IMR-90 (cell line): ENCODE results near the gene RTF1. TPM values are rescaled to one million over a fixed set of nuclear protein-coding genes. Genes with fewer than 3 reads are reported as not detected.

ENCODE experiments used
- ATAC-seq: fragments of 200-7000 bp; cut with Tn5 transposase; 2 replicates; pipeline ENCODE4 v1.9.1; 2020; ENCODE audit warnings: low read depth, mild to moderate bottlenecking, moderate library complexity
- BruUV-seq: library from RNA; stranded (reverse); fragments of 400-500 nt; replicated peaks from 2 replicates; lab custom pipeline; 2021; lab: Mats Ljungman, UMichigan
- CTCF ChIA-PET: fragments of 300-600 bp; formaldehyde crosslinking; extraction: SDS; loops from one replicate; lab custom pipeline; 2021; ENCODE audit warnings: antibody characterized with exemption; lab: Yijun Ruan, JAX
- POLR2A ChIA-PET: fragments of 300-600 bp; sonication (Branson Sonifier 250); formaldehyde crosslinking; loops from one replicate; lab custom pipeline; 2022; ENCODE audit warnings: antibody characterized with exemption; ENCODE audit not compliant: unreplicated experiment; lab: Charles Lee
- DNase-seq: peaks from one replicate; pipeline ENCODE4 v3.0.0; 2013
- H2AFZ ChIP-seq: replicated peaks from 2 replicates; pipeline ENCODE3; 2013; ENCODE audit warnings: low read length, mild to moderate bottlenecking; ENCODE audit not compliant: poor library complexity
- H2AK5ac ChIP-seq: 2 replicates; pipeline ENCODE4 v1.6.1; 2013; ENCODE audit warnings: low read depth, low read length, inconsistent platforms
- H2AK9ac ChIP-seq: replicated peaks from 2 replicates; pipeline ENCODE3; 2013; ENCODE audit warnings: mild to moderate bottlenecking, low read depth, low read length, moderate library complexity; ENCODE audit not compliant: poor library complexity
- H2BK120ac ChIP-seq: 2 replicates; pipeline ENCODE4 v1.6.1; 2013; ENCODE audit warnings: low read depth, low read length, inconsistent platforms
- H2BK15ac ChIP-seq: 3 replicates; pipeline ENCODE4 v1.6.1; 2013; ENCODE audit warnings: low read depth, low read length, inconsistent platforms
- H2BK20ac ChIP-seq: 2 replicates; pipeline ENCODE4 v1.6.1; 2013; ENCODE audit warnings: low read depth, mild to moderate bottlenecking, inconsistent platforms, low read length, moderate library complexity
- H2BK5ac ChIP-seq: 2 replicates; pipeline ENCODE4 v1.6.1; 2013; ENCODE audit warnings: mild to moderate bottlenecking, low read depth, low read length, inconsistent platforms; ENCODE audit not compliant: poor library complexity, severe bottlenecking
- H3K14ac ChIP-seq: replicated peaks from 2 replicates; pipeline ENCODE4 v1.6.1; 2013; ENCODE audit warnings: low read depth, low read length, inconsistent platforms
- H3K18ac ChIP-seq: 2 replicates; pipeline ENCODE4 v1.6.1; 2013; ENCODE audit warnings: low read depth, low read length, control low read depth
- H3K23ac ChIP-seq: 2 replicates; pipeline ENCODE4 v1.6.1; 2013; ENCODE audit warnings: low read depth, low read length, inconsistent platforms
- H3K27ac ChIP-seq: 2 replicates; pipeline ENCODE4 v1.5.1; 2013; ENCODE audit warnings: mild to moderate bottlenecking, control low read depth, low read length; ENCODE audit not compliant: insufficient read depth
- H3K27me3 ChIP-seq: 2 replicates; pipeline ENCODE4 v1.6.1; 2013; ENCODE audit warnings: low read length; ENCODE audit not compliant: control insufficient read depth, insufficient read depth
- H3K36me3 ChIP-seq: 2 replicates; pipeline ENCODE4 v1.6.1; 2013; ENCODE audit warnings: low read length, mixed read lengths; ENCODE audit not compliant: control insufficient read depth, insufficient read depth
- H3K4ac ChIP-seq: 2 replicates; pipeline ENCODE4 v1.6.1; 2013; ENCODE audit warnings: low read depth, low read length, inconsistent platforms
- H3K4me1 ChIP-seq: 2 replicates; pipeline ENCODE4 v1.6.1; 2013; ENCODE audit warnings: low read length, mixed read lengths; ENCODE audit not compliant: control insufficient read depth, insufficient read depth
- H3K4me2 ChIP-seq: 2 replicates; pipeline ENCODE4 v1.6.1; 2013; ENCODE audit warnings: low read depth, mild to moderate bottlenecking, control low read depth, low read length, moderate library complexity
- H3K4me3 ChIP-seq: 2 replicates; pipeline ENCODE4 v1.5.1; 2013; ENCODE audit warnings: low read depth, mild to moderate bottlenecking, control low read depth, low read length, moderate library complexity; ENCODE audit not compliant: insufficient read depth
- H3K56ac ChIP-seq: 2 replicates; pipeline ENCODE4 v1.6.1; 2013; ENCODE audit warnings: low read length, inconsistent platforms; ENCODE audit not compliant: insufficient read depth; ENCODE audit errors: extremely low read depth
- H3K79me1 ChIP-seq, 2 experiments: 2 replicates each; pipeline ENCODE4 v1.6.1; 2013; ENCODE audit warnings: low read length in 2 of 2, inconsistent platforms in 1 of 2, low read depth in 1 of 2
- H3K9ac ChIP-seq: 2 replicates; pipeline ENCODE4 v1.6.1; 2013; ENCODE audit warnings: low read depth, low read length, control low read depth
- H3K9me1 ChIP-seq: 2 replicates; pipeline ENCODE4 v1.6.1; 2013; ENCODE audit warnings: low read length, inconsistent platforms; ENCODE audit not compliant: insufficient read depth
- H3K9me3 ChIP-seq: 2 replicates; pipeline ENCODE4 v1.6.1; 2013; ENCODE audit warnings: low read length; ENCODE audit not compliant: control insufficient read depth, insufficient read depth
- H4K20me1 ChIP-seq: 2 replicates; pipeline ENCODE4 v1.6.1; 2013; ENCODE audit warnings: low read length, inconsistent platforms; ENCODE audit not compliant: insufficient read depth
- H4K5ac ChIP-seq: 2 replicates; pipeline ENCODE4 v1.6.1; 2013; ENCODE audit warnings: mild to moderate bottlenecking, low read depth, low read length, control low read depth
- H4K8ac ChIP-seq, 2 experiments: 2 replicates each; pipeline ENCODE4 v1.6.1; 2013; ENCODE audit warnings: low read depth in 2 of 2, low read length in 2 of 2, control low read depth in 1 of 2, inconsistent platforms in 1 of 2
- H4K91ac ChIP-seq: 2 replicates; pipeline ENCODE4 v1.6.1; 2013; ENCODE audit warnings: low read depth, low read length, inconsistent platforms; ENCODE audit not compliant: insufficient read depth
- CHD1 ChIP-seq: IDR thresholded peaks from 2 replicates; pipeline ENCODE4 v1.6.1; 2012; ENCODE audit warnings: low read depth, low read length, improper control_type of control experiment
- CTCF ChIP-seq: conservative IDR thresholded peaks from 2 replicates; pipeline ENCODE4 v1.5.1; 2012; ENCODE audit warnings: mild to moderate bottlenecking, low read depth, low read length, improper control_type of control experiment
- FOS ChIP-seq: fragments of 150-350 bp; IDR thresholded peaks from 2 replicates; pipeline ENCODE4 v1.6.1; 2016; ENCODE audit warnings: low read depth, low read length
- MAFK ChIP-seq: IDR thresholded peaks from 2 replicates; pipeline ENCODE4 v1.6.1; 2012; ENCODE audit warnings: low read depth, low read length, improper control_type of control experiment
- MXI1 ChIP-seq: IDR thresholded peaks from 2 replicates; pipeline ENCODE4 v1.6.1; 2012; ENCODE audit warnings: low read depth, mild to moderate bottlenecking, low read length, moderate library complexity, borderline replicate concordance
- NFE2L2 ChIP-seq: fragments of 150-350 bp; IDR thresholded peaks from 2 replicates; pipeline ENCODE4 v1.6.1; 2016; ENCODE audit warnings: low read depth, mild to moderate bottlenecking, low read length
- RFX5 ChIP-seq: IDR thresholded peaks from 2 replicates; pipeline ENCODE4 v1.8.0; 2012; ENCODE audit warnings: low read depth, mild to moderate bottlenecking, low read length, moderate library complexity
- WGBS, 2 experiments: methylation state at CpG; one replicate each; pipeline versions ENCODE4 v1.1.5 to v1.1.7; 2013; ENCODE audit warnings: missing lambda C conversion rate in 2 of 2; ENCODE audit not compliant: insufficient read length in 1 of 2; ENCODE audit errors: extremely low coverage in 2 of 2; 5-methylcytosine and 5-hydroxymethylcytosine counted together
- dilution Hi-C: fragments of 300-500 bp; cut with HindIII; formaldehyde crosslinking; loops from one replicate; pipeline ENCODE4 v1.14.3; 2018; ENCODE audit warnings: low sequenced_read_pairs; ENCODE audit not compliant: unreplicated experiment
- in situ Hi-C: fragments of 300-500 bp; cut with MboI; formaldehyde crosslinking; loops from 3 replicates; pipeline ENCODE4 v1.14.3; 2019; ENCODE audit warnings: low sequenced_read_pairs, inconsistent platforms, mixed read lengths
- intact Hi-C: fragments of 100-400 bp; cut with micrococcal nuclease; formaldehyde crosslinking; loops from 2 replicates; pipeline ENCODE4 v1.10.0; 2022
- polyA plus RNA-seq, 3 experiments: library from polyadenylated mRNA; depleted of rRNA; stranded (reverse); fragments of >200 nt; gene quantifications; 2 replicates each; pipeline ENCODE4 v1.2.3, GENCODE V29; 2012; ENCODE audit warnings: low replicate concordance in 1 of 3
- total RNA-seq: library from RNA; depleted of rRNA; stranded (reverse); fragments of >200 nt; gene quantifications from 2 replicates; pipeline ENCODE4 v1.2.3, GENCODE V29; 2012

The RTF1 gene
- total and polyA plus RNA-seq, 2 of the 4 experiments (the other 2 are of a cell fraction), result 15.1 to 24.3 TPM

DNA sequence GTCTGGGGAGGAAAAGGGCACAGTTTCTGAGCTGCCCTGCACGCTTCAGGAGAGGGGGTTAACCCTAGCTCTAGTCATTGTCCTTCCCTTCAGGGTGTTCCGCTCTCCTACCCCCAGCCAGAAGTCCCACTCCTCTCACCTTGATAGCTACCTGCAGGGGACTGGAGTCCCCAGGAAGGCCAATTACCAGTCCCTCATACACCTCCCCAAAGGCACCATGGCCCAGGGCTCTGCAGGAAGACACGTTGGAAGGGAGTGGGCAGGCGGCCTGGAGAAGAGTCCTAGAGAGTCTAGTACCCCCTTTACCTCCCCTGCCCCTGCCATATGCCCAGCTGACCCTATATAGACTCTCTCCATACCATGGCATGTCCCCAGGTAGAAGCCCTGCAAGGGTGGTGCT, 88.9 kb downstream of the RTF1 start:
- H2AK5ac ChIP-seq, result no peak overlapping the region
- H3K23ac ChIP-seq, result no peak overlapping the region
- H3K36me3 ChIP-seq, result no peaks in the 10 kb centered on the region
- no peak overlapping the region for H2BK120ac ChIP-seq
- no peak overlapping the region for H4K8ac ChIP-seq
- peaks cover 24% of the 10 kb centered on the region for H3K27me3 ChIP-seq
- H2AFZ ChIP-seq, result no peak overlapping the region
- no peak overlapping the region for H3K56ac ChIP-seq
- H3K27ac ChIP-seq, result no peak overlapping the region
- no CpG with 5 or more reads among the region's 4 CpGs for WGBS, 2 experiments
- H4K5ac ChIP-seq, result no peak overlapping the region
- no peak for TF ChIP-seq MXI1
- TF ChIP-seq MAFK, result no peak
- TF ChIP-seq CTCF, result no peak
- no peak for TF ChIP-seq NFE2L2
- no peak for TF ChIP-seq CHD1
- TF ChIP-seq RFX5, result no peak
- no peak for TF ChIP-seq FOS
- no peak overlapping the region for H3K9ac ChIP-seq
- H3K4me1 ChIP-seq, result peaks cover 2% of the 10 kb centered on the region; the same call in 1 of the 2 replicates
- H3K14ac ChIP-seq, result no peak overlapping the region
- POLR2A ChIA-PET, result no interaction called here
- in situ Hi-C loops (no loop called here), dilution Hi-C loops (no loop called here), intact Hi-C loops (no loop called here)
- BruUV-seq, result no TSS peak
- CTCF ChIA-PET, result no interaction called here
- H4K91ac ChIP-seq, result no peak overlapping the region
- H3K4me3 ChIP-seq, result no peak overlapping the region
- no peak overlapping the region for H2BK15ac ChIP-seq
- ATAC-seq (no peak), DNase-seq (no peak)
- H3K18ac ChIP-seq, result no peak overlapping the region
- H2BK20ac ChIP-seq, result no peak overlapping the region
- no peaks in the 10 kb centered on the region for H3K9me1 ChIP-seq
- H3K4me2 ChIP-seq, result no peak overlapping the region
- no peak overlapping the region for H2AK9ac ChIP-seq
- H2BK5ac ChIP-seq, result no peak overlapping the region
- no peaks in the 10 kb centered on the region for H3K79me1 ChIP-seq
- H3K4ac ChIP-seq, result no peak overlapping the region
- no peaks in the 10 kb centered on the region for H3K9me3 ChIP-seq
- H4K20me1 ChIP-seq, result peaks cover 4% of the 10 kb centered on the region; the same call in 1 of the 2 replicates
